GM12878 (cell line): Measurements from ENCODE around the gene GRIFIN. TPM values are rescaled to one million over a fixed set of nuclear protein-coding genes. Genes with fewer than 3 reads are reported as not detected.

ENCODE experiments used
- FOXK2 ChIP-seq: fragments of 450-650 bp; IDR thresholded peaks from 2 replicates; pipeline ENCODE4 v1.6.1; 2017; ENCODE audit warnings: mild to moderate bottlenecking, moderate library complexity
- MYB ChIP-seq: fragments of 150-350 bp; IDR thresholded peaks from 2 replicates; pipeline ENCODE4 v1.6.1; 2014; ENCODE audit warnings: mild to moderate bottlenecking, low read depth, low read length, borderline replicate concordance
- PML ChIP-seq: IDR thresholded peaks from 2 replicates; pipeline ENCODE4 v1.6.1; 2012; ENCODE audit warnings: low read length, inconsistent platforms
- SRF ChIP-seq, 2 experiments: IDR thresholded peaks; 2 replicates each; pipeline ENCODE4 v1.6.1; 2011; ENCODE audit warnings: low read depth in 2 of 2, low read length in 2 of 2, mild to moderate bottlenecking in 1 of 2, moderate library complexity in 1 of 2
- polyA plus RNA-seq, 11 experiments: library from polyadenylated mRNA; depleted of rRNA in 4 of 11; unstranded in 6 of 11; stranded (reverse) in 5 of 11; fragments of >200 nt; fragmentation: Nextera tagmentation in 4 of 11; fragmentation: Illumina TruSeq in 1 of 11; extraction: Ambion mirVana in 4 of 11; extraction: Trizol in 1 of 11; gene quantifications; 1 replicate in 1 of 11; 2 replicates in 10 of 11; pipeline versions ENCODE4 v1.2.1 to v1.2.3, GENCODE V29; 2011 to 2016; ENCODE audit warnings: inconsistent platforms in 2 of 11, missing spikeins in 2 of 11, low read depth in 1 of 11
- total RNA-seq, 4 experiments: library from RNA; depleted of rRNA in 3 of 4; stranded (reverse); fragments of >200 nt in 3 of 4; fragmentation: Illumina TruSeq in 1 of 4; extraction: Trizol in 1 of 4; gene quantifications; 2 replicates each; pipeline versions ENCODE4 v1.2.1 to v1.2.3, GENCODE V29; 2013 to 2021
- TF ChIP-seq, protein P1 (sequence below): fragments of 450-650 bp; IDR thresholded peaks from 2 replicates; pipeline ENCODE4 v1.6.1; 2016; ENCODE audit warnings: mild to moderate bottlenecking, moderate library complexity, borderline replicate concordance
- TF ChIP-seq, protein P2 (sequence below): fragments of 150-350 bp; IDR thresholded peaks from 2 replicates; pipeline ENCODE4 v1.6.1; 2014; ENCODE audit warnings: mild to moderate bottlenecking, low read depth, low read length

The GRIFIN gene
- total and polyA plus RNA-seq, 10 of the 15 experiments (the other 5 are each of a cell fraction or from before 2014, with no cell fraction given), result not detected

DNA sequence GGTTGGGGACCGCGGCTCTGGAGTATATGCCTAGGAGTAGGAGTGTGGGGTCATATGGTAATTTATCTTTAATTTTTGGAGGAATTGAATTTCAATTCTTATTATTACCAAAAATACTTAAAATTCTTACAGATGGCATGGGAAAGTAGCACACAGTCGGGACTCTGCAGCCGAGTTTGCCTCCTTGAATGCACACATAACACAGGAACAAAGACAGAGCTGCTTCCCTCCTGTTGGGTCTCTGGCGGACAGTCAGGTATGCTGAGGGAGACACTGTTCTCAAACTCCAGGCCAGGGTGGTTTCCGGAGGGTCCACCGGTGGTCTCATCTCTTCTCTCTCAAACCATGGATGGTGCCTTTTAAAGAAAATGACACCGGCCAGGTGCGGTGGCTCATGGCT lies 32.7 kb downstream of the GRIFIN start (continued):
- TF ChIP-seq, protein P1, sequence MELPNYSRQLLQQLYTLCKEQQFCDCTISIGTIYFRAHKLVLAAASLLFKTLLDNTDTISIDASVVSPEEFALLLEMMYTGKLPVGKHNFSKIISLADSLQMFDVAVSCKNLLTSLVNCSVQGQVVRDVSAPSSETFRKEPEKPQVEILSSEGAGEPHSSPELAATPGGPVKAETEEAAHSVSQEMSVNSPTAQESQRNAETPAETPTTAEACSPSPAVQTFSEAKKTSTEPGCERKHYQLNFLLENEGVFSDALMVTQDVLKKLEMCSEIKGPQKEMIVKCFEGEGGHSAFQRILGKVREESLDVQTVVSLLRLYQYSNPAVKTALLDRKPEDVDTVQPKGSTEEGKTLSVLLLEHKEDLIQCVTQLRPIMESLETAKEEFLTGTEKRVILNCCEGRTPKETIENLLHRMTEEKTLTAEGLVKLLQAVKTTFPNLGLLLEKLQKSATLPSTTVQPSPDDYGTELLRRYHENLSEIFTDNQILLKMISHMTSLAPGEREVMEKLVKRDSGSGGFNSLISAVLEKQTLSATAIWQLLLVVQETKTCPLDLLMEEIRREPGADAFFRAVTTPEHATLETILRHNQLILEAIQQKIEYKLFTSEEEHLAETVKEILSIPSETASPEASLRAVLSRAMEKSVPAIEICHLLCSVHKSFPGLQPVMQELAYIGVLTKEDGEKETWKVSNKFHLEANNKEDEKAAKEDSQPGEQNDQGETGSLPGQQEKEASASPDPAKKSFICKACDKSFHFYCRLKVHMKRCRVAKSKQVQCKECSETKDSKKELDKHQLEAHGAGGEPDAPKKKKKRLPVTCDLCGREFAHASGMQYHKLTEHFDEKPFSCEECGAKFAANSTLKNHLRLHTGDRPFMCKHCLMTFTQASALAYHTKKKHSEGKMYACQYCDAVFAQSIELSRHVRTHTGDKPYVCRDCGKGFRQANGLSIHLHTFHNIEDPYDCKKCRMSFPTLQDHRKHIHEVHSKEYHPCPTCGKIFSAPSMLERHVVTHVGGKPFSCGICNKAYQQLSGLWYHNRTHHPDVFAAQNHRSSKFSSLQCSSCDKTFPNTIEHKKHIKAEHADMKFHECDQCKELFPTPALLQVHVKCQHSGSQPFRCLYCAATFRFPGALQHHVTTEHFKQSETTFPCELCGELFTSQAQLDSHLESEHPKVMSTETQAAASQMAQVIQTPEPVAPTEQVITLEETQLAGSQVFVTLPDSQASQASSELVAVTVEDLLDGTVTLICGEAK, result no peak
- TF ChIP-seq, protein P2, sequence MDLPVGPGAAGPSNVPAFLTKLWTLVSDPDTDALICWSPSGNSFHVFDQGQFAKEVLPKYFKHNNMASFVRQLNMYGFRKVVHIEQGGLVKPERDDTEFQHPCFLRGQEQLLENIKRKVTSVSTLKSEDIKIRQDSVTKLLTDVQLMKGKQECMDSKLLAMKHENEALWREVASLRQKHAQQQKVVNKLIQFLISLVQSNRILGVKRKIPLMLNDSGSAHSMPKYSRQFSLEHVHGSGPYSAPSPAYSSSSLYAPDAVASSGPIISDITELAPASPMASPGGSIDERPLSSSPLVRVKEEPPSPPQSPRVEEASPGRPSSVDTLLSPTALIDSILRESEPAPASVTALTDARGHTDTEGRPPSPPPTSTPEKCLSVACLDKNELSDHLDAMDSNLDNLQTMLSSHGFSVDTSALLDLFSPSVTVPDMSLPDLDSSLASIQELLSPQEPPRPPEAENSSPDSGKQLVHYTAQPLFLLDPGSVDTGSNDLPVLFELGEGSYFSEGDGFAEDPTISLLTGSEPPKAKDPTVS, result no peak
- TF ChIP-seq SRF (IDR thresholded peaks at IDR 0.05; ENCODE audit: low read depth in 2 of 2, low read length in 2 of 2), result no peak
- no peak for TF ChIP-seq FOXK2
- no peak for TF ChIP-seq PML
- TF ChIP-seq MYB, result no peak
